Subcutaneous adipose tissue (tissue), 4 donors: Measurements from ENCODE around the gene DEF6. TPM values are rescaled to one million over a fixed set of nuclear protein-coding genes. Genes with fewer than 3 reads are reported as not detected.

ENCODE experiments used
- CTCF ChIP-seq: fragments of 450-650 bp; IDR thresholded peaks from one replicate; pipeline ENCODE4 v1.5.1; 2016; ENCODE audit warnings: low read depth, mild to moderate bottlenecking, control low read depth, antibody characterized with exemption, moderate library complexity
- total RNA-seq, 4 donors: library from RNA; depleted of rRNA; stranded (reverse); fragments of >200 nt; gene quantifications; one replicate each; pipeline ENCODE4 v1.1.0, GENCODE V29; 2016

DEF6 gene
- total RNA-seq, 4 donors from 2014 or later, result 1.9 to 13.6 (median 5.0) TPM

- TF ChIP-seq CTCF, result no peak
Measured at GRCh38 chr6:35282472-35282871, 15.1 kb upstream of the DEF6 start.

- no peak for TF ChIP-seq CTCF
Measured at GRCh38 chr6:35283361-35283760, 14.3 kb upstream of the DEF6 start.

- TF ChIP-seq CTCF, result no peak
Measured at GRCh38 chr6:35287671-35288396, 9.8 kb upstream of the DEF6 start.

- no peak for TF ChIP-seq CTCF
Measured at GRCh38 chr6:35288834-35289233, 8.8 kb upstream of the DEF6 start.

- TF ChIP-seq CTCF, result no peak
Measured at GRCh38 chr6:35291491-35291890, 6.1 kb upstream of the DEF6 start.

- TF ChIP-seq CTCF, result no peak
Measured at GRCh38 chr6:35292494-35292893, 5.1 kb upstream of the DEF6 start.

- no peak for TF ChIP-seq CTCF
Measured at GRCh38 chr6:35293681-35294080, 3.9 kb upstream of the DEF6 start.
